ENCODE measurements around the gene ZMYM2.
"Not testable (repeated sequence)": the region's sequence is repeated elsewhere in the genome, so short reads cannot be mapped to it uniquely, and the experiment has no call there.

The ZMYM2 gene

DNA sequence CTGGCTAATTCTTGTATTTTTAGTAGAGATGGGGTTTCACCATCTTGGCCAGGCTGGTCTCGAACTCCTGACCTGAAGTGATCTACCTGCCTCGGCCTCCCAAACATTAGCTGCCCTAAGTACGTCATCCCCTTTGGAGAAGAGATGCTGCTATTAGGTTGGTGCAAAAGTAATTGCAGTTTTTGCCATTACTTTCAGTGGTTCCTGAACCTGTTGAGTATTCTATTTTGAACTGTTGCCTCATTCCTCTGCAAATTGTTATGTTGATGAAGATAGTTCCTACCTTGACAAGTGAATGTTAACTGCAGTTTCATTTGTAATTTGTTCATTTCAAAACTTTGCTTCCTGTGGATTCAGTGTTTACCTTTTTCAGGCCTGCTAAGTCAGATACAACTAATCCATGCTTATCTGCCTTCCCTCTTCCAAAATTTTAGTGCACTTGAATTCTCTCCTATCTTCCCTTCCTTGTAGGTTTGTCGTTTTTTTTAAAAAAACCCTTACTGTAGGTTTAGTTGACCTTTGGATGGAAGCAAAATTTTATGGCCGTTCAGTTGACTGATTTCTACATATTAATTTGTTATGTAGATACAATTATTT lies 24.0 kb downstream of the ZMYM2 start:
- no peak for DNase-seq (ENCODE audit: low read depth)

DNA sequence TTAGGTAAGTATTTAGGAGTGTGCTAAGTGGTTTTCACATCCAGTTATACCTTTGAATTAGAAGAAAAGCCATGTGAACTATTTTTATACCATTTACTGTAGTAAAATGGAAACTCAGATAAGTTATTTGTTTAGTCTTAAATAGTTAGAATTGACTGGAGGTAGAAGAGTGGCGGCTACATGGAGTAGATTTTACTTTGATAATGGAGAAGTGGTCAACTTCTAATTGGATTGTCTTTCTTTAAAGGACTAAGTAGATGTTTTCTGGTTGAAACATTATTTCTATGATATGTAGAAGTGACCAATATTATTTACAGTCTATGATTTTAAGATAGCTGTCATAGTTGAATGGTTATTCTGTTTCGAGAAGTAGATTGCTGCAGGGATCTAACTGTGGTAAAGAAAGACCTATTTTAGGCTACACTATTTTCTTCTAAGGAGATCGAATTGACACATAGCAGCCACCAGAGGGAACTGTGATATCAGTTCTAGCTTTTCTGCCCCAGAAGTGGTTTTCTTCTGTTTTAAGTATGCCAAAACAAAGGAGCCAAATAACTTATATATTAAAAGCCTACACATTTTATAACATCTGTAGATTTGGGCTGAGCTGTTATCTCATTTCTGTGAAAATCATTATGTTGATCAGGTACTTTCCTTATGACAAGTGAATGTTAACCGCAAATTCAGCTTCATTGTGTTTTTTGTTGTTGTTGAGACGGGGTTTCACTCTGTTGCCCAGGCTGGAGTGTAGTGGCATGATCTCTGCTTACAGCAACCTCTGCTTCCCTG lies 26.1 kb downstream of the ZMYM2 start:
- DNase-seq (ENCODE audit: low read depth) = peak; percentile 44

DNA sequence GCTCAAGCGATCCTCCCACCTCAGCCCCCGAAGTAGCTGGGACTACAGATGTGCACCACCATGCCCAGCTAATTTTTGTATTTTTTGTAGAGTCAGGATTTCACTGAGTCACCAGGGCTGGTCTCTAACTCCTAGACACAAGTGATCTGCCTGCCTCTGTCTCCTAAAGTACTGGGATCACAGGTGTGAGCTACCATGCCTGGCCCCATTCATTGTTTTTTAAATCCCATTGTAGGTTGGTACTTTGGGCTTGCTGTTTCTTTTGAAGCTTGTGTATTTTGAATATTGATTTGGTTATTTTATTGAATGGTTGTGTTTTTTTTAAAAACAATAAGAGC lies 26.7 kb downstream of the ZMYM2 start:
- no peak for DNase-seq (ENCODE audit: low read depth)

DNA sequence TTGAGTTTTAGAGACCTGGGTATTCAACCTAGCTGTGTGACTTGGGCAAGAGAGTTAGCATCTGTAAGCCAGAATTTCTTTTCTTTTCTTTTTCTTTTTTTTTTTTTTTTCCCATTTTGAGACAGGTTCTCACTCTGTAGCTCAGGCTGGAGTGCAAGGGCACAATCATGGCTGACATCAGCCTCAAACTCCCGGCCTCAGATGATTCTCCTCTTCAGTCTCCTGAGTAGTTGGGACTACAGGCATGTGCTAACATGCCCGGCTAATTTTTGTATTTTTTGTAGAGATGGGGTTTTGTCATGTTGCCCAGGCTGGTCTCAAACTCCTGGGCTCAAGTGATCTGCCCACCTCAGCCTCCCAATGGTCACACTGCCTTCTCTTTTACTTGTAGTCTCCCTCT lies 33.0 kb downstream of the ZMYM2 start:
- no peak for DNase-seq (ENCODE audit: low read depth)

DNA sequence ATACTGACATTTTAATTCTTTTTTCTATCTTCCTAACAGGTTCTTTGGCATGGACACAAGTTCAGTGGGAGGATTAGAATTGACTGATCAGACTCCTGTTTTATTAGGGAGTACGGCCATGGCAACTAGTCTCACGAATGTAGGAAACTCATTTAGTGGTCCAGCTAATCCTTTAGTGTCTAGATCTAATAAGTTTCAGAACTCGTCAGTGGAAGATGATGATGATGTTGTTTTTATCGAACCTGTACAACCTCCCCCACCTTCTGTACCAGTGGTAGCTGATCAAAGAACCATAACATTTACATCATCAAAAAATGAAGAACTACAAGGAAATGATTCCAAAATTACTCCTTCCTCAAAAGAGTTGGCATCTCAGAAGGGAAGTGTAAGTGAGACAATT lies 34.5 kb downstream of the ZMYM2 start:
- DNase-seq (ENCODE audit: low read depth) = no peak

DNA sequence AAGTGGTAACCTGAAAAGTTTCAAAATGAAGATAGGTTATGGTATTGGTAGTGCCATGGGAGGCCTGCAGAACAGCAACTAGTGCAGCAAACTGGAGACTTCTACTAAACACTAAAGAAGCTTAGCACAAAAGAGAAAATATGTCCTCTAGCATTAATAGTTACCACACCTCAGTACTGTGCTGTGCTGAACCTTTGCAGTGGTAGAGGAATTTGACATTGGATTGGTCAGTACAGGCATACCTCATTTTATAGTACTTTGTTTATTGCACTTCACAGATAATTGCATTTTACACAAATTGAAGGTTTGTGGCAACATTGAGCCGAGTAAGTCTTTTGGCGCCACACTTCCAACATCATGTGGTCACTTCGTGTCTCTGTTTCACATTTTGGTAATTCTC lies 40.4 kb downstream of the ZMYM2 start:
- no peak for DNase-seq (ENCODE audit: low read depth)

DNA sequence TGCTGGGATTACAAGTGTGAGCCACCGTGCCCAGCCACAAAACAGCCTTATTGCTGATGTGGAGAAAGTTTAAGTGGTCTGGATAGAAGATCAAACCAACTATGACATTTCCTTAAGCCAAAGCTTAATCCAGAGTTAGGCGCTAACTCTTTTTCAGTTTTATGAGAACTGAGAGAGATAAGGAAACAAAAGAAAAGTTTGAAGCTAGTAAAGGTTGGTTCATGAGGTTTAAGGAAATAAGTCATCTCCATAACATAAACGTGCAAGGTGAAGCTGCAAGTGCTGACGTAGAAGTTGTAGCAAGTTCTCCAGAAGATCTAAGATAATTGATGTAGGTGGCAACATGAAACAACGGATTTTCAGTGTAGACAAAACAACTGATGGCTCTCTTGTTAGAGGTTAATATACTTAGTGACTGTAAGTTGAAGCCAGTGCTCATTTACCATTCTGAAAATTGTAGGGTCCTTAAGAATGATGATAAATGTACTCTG lies 41.6 kb downstream of the ZMYM2 start:
- no peak for DNase-seq (ENCODE audit: low read depth)

DNA sequence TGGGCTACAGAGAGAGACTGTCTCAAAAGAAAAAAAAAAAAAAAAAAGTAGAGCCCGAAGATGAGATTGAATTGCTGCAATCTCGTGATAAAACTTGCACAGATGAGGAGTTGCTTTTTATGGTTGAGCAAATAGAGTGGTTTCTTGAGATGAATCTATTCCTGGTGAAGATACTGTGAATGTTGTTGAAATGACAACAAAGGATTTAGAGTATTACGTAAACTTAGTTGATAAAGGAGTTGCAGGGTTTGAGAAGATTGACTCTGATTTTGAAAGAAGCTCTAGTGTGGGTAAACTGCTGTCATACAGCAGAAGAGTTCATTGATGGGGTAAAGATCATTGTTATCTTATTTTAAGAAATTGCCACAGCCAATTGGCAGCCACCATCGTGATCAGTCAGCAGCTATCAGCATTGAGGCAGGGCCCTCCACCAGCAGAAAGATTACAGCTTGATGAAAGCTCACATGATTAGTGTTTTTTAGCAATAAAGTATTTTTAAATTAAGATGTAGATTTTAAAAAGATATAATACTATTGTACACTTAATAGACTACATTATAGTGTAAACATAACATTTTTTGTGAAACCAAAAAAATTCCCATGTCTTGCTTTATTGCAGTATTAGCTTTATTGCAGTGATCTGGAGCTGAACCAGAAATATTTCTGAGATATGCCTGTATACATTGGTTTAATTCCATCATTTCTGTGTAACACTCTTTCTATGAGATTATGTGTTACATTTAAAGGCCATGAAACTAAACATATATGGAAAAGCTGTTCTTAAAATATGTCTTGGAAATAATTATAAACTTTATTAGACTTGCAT lies 43.1 kb downstream of the ZMYM2 start:
- DNase-seq (ENCODE audit: low read depth) = no peak

DNA sequence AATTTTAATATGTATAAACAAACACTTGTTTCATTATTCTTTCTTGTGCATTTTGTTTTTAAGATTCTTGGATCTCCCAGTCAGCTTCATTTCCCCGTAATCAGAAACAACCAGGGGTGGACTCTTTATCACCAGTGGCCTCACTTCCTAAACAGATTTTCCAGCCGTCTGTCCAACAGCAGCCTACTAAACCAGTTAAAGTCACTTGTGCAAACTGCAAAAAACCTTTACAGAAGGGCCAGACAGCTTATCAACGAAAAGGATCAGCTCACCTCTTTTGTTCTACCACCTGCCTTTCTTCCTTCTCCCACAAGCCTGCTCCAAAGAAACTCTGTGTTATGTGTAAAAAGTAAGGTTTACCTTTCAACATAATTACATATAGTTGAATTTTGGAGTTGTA lies 44.3 kb downstream of the ZMYM2 start:
- DNase-seq (ENCODE audit: low read depth) = no peak

DNA sequence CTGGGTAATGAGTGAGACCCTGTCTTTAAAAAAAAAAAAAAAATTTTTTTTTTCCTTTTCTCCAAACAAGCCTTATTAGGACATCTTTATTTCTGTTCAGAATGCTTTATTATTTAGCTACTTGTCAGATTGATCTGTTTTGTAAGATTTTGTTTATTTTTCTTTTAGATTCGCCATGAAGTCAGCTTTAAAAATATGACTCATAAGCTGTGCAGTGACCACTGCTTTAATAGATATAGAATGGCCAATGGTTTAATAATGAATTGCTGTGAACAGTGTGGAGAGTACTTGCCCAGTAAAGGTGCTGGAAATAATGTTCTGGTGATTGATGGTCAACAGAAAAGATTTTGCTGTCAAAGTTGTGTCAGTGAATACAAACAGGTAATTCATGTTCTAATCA lies 47.7 kb downstream of the ZMYM2 start:
- DNase-seq (ENCODE audit: low read depth) = peak; percentile 37

DNA sequence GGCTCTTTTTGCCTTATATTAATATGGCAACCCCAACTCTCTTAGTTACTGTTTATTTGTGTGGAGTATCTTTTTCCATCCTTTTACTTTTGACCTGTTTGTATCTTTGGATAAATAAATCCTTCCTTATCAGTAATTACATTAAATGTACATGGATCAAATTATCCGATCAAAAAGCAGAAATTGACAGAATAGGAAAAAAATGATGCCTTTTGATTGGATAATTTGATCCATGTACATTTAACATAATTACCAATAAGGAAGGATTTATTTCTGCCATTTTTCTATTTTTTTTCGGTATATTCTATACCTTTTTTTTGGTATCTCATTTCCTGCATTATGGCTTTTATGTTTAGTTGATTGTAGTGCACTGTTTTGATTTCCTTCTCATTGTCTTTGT lies 57.2 kb downstream of the ZMYM2 start:
- DNase-seq (ENCODE audit: low read depth) = no peak

DNA sequence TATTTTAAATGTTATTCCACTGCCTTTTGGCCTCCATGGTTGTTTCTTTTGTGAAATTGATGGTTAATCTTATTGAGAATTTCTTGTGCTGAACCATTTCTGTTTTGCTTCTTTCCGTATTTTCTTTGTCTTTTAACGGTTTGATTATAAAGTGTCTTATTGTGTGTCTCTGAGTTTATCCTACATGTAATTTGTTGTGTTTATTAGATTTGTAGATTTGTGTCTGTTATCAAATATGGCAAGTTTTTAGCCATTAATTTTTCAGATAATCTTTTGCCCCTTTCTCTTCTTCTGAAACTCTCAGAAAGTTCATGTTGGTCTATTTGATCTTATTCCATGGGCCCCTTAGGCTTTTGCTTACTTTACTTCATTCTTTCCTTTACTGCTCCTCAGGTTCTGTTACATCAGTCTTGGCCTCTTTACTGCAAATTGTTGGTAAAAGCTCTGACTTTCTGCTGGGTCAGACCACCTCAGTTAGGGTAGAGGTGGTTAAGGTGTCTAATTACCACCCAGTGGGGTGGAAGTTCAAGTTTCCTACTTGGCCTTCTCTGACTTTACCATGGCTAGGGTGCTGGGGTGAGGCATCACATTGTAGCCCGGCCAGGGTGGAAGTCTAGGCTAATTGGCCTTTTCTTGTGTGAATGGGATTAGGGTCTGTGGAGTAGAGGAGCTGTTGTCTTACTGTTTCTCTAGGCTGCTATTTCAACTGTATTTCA lies 58.3 kb downstream of the ZMYM2 start:
- DNase-seq (ENCODE audit: low read depth) = no peak

DNA sequence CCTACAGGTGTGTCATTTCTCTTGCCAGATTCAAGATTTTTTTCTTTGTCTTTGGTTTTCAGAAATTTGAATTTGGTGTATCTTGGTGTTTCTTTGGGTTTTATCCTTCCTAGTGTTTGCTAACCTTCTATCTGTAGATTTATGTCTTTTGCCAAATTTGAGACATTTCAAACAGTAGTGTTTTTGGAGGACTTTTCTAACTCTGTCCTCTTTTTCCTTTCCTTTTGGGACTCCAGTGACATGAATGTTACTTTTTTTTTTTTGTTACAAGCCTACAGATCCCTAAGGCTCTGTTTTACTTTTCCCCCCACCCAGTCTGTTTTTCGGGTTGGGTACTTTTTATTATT lies 58.8 kb downstream of the ZMYM2 start:
- DNase-seq (ENCODE audit: low read depth) = no peak

DNA sequence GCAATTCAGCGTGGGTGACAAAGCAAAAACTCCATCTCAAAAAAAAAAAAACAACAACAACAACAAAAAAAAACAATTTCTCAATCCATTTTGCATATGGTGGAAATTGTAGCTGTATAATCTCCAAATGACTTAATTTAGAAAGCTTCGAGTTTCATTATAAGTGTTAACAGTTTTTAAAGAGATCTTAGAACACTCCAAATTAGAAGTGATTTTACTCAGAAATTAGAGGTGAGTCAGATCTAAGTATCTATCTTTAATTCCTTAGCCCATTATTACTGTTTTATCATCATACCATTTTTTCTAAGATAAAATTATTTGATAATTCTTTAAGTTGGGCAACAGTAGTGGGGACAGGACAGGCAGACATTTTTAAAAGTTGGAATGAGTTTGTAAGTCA lies 60.5 kb downstream of the ZMYM2 start:
- no peak for DNase-seq (ENCODE audit: low read depth)

DNA sequence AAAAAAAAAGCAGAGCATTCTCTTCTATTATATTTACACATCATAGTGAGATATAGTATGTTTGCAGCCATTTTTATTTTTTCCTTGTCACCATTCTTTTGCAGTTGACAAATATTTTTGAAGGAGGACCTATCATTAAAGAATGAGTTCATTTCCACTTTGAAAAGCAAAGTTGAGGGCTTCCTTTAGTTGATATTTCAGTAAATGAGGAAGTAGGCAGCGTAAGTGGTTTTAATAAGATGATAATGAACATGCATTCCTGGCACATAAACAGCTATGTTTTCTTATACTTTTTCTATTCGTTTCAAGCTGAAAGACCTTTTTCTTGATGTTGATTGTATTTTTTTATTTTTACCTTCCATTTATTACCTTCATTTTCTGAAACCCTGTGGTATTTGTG lies 66.2 kb downstream of the ZMYM2 start:
- DNase-seq (ENCODE audit: low read depth) = no peak

DNA sequence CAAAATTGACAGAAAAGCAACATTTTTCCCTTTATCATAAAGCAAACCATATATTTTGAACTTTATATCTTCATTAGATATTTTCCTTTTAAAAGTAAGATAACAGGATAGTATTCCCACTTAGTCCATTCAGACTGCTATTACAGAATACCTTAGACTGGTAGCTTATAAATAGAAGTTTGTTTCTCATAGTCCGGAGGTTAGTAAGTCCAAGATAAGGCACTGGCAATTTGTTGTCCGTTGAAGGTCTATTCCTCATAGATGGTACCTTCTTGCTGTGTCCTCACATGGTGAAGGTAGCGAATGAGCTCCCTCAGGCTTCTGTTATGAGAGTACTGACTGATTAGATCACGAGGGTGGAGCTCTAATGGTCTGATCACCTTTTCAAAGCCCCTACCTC lies 70.4 kb downstream of the ZMYM2 start:
- no peak for DNase-seq (ENCODE audit: low read depth)

DNA sequence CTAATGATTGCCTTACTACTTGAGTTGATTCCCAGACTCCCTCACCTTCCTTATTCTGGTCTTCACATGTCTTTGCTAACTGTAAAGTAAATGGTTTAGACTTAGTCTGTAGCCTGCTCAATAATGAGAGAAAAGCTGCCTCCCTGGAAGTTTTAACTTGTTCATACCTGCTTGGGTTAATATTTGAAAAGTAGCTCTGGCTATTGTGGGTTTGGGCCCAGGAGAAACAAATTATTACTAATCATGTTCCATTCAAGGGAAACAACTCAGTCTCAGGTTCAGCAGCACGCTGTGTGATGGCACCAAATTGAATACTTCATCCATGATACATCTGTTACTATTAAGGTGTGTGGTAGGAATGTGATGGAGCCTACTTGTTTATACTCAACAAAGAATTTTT lies 75.0 kb downstream of the ZMYM2 start:
- no peak for DNase-seq (ENCODE audit: low read depth)

DNA sequence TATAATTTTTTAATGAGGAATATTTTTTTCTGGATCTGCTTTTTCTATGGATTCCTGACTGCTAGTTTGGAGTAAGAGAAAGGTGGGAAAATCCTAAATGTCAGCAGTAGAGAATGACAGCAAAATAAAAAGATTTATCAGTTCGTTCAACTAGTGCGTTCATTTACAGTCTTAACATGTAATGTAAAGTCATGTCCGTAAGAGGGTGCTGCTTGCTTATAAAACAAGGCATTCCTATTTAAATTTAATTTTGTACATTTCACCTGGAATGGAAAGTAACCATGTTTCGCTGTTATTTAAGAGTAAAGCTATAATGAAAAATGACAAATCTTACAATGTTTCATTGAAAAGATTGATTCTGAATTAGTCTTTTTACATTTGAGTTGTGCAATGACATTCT lies 76.6 kb downstream of the ZMYM2 start:
- no peak for DNase-seq (ENCODE audit: low read depth)

DNA sequence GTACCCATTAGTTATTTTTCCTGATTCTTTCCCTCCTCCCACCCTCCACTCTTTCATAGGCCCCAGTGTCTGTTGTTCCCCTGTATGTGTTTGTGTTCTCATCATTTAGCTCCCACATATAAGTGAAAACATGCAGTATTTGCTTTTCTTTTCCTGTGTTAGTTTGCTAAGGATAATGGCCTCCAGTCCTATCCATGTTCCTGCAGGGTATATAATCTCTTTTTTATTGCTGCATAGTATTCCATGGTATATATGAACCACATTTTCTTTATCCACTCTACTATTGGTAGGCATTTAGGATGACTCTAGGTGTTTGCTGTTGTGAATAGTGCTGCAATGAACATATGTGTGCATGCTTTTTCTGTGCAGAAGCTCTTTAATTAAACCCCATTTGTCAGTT lies 79.4 kb downstream of the ZMYM2 start:
- no peak for DNase-seq (ENCODE audit: low read depth)

DNA sequence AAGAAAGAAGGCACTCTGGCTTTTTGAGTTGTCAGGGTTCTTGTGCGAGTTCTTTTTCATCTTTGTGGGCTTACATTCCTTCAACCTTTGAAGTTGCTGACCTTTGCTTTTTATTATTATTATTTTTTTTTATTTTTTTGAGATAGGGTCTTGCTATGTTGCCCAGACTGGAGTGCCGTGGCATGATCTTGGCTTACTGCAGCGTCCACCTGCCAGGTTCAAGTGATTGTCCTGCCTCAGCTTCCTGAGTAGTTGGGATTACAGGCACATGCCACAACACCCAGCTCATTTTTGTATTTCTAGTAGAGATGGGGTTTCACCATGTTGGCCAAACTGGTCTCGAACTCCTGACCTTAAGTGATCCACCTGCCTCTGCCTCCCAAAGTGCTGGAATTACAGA lies 84.1 kb downstream of the ZMYM2 start:
- not testable (repeated sequence) for DNase-seq (ENCODE audit: low read depth)

DNA sequence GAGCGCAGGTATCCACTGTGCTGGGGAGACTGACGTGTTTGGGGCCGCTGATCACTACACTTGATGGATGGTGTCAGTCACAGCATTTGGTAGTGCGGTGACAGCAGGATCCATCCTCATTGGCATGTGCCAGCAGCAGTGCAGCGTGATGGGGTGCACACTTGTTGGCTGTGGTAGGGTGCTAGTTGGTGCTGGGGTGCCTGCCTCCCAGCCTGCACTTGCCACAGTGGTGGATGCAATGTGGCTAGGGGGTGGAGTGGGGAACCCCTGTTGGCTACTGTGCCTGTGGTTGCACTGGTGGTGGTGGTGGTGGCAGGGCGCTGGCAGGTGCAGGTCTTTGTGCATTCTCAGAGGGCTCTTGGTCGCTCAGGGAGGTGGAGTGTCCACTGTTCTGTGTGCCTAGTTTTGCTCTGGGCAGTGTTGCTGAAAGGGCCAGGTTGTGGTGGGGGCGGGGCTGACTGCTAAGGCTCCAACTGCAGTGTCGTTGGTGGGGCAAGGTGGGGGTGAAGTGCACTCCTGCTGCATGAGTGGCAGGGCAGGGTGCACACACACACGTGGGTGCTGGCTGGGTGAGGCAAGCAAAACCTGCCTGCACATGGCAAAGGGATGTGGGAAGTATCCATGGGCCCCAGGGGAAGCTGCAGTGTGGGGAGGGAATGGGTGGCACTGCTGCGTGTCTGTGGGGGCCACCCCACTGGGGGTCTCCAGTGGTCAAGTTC lies 84.8 kb downstream of the ZMYM2 start:
- no peak for DNase-seq (ENCODE audit: low read depth)

DNA sequence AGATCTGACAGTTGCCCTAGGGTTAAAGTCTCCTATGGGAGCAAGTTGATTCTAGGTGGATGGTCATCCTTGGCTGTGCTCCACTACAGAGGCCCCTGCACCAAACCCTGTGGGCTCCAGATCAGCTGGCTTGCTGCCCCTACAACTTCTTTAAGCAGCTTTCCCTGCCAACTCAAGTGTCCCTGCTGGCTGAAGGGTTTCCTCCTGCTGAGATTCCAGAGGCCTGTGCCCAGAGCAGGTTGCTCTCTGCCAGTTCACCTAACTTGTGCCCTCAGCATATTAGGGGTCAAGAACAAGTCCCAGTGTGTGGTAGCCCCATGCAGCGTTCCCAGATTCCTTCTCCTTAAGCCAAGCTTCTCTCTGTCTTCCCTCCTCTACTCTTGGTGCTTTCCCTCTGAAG lies 85.6 kb downstream of the ZMYM2 start:
- DNase-seq (ENCODE audit: low read depth) = no peak

Data from fibroblast of gingiva (primary cell).